ENCODE measurements around the gene CYP1B1. TPM values are rescaled to one million over a fixed set of nuclear protein-coding genes. Genes with fewer than 3 reads are reported as not detected.

CYP1B1 gene
- total and polyA plus RNA-seq, 10 donors = 17.7 to 121 (median 58.1) TPM

- H3K27me3 ChIP-seq (replicated peaks in 1 of 7) = peaks cover 0 to 68% (median 3%) of the 10 kb centered on the region in 7 donors
- DNase-seq = no peak
- no peak for TF ChIP-seq POLR2AphosphoS5 (IDR thresholded peaks at IDR 0.05)
- no peak for TF ChIP-seq CTCF (IDR thresholded peaks at IDR 0.05 in 8 of 11, conservative IDR thresholded peaks at IDR 0.05 in 3 of 11)
- TF ChIP-seq POLR2A (IDR thresholded peaks at IDR 0.05) = no peak
- no peaks in the 10 kb centered on the region for H3K36me3 ChIP-seq
- peak overlapping the region in 4 of 8 donors; percentile 1 to 47 (median 16) for H3K4me3 ChIP-seq
- peaks cover 16 to 50% (median 29%) of the 10 kb centered on the region in 6 donors for H3K4me1 ChIP-seq
- peak overlapping the region in 7 of 8 donors; percentile 20 to 69 (median 46) for H3K27ac ChIP-seq
- peaks cover 0 to 6% (median 0%) of the 10 kb centered on the region in 8 donors for H3K9me3 ChIP-seq
- WGBS, 5 donors = 2 to 12% (median 8%) methylated on average over 11 of the region's 11 CpGs
- intact Hi-C loops (cut with DNase I; ENCODE audit: low total_unique reads) = no loop called here
Observed at GRCh38 chr2:38098421-38099098, 22.6 kb upstream of the CYP1B1 start.

GRCh38 chr2:38097988-38098385, 22.0 kb upstream of the CYP1B1 start:
- Histone ChIP-seq H3K27me3 (replicated peaks in 1 of 7) (peaks cover 0 to 68% (median 3%) of the 10 kb centered on the region in 7 donors), H3K4me1 (peaks cover 16 to 50% (median 29%) of the 10 kb centered on the region in 6 donors), H3K36me3 (no peaks in the 10 kb centered on the region), H3K27ac (peak overlapping the region in 6 of 8 donors; percentile 37 to 69 (median 52)), H3K9me3 (peaks cover 0 to 1% (median 0%) of the 10 kb centered on the region in 8 donors), H3K4me3 (peak overlapping the region in 2 of 8 donors; percentile 14 to 47)
- intact Hi-C loops (cut with DNase I; ENCODE audit: low total_unique reads) = no loop called here
- DNase-seq = no peak
- TF ChIP-seq POLR2AphosphoS5 (IDR thresholded peaks at IDR 0.05) (no peak), CTCF (IDR thresholded peaks at IDR 0.05 in 8 of 11, conservative IDR thresholded peaks at IDR 0.05 in 3 of 11) (no peak), POLR2A (IDR thresholded peaks at IDR 0.05) (no peak)
- 50 to 70% (median 61%) methylated on average over 4 of the region's 4 CpGs for WGBS, 5 donors

- Histone ChIP-seq H3K4me1 (peaks cover 16 to 55% (median 31%) of the 10 kb centered on the region in 6 donors), H3K27ac (peak overlapping the region in 6 of 8 donors; percentile 15 to 69 (median 42)), H3K36me3 (no peaks in the 10 kb centered on the region), H3K4me3 (no peak overlapping the region), H3K27me3 (replicated peaks in 1 of 7) (peaks cover 0 to 68% (median 3%) of the 10 kb centered on the region in 7 donors), H3K9me3 (no peaks in the 10 kb centered on the region)
- DNase-seq = no peak
- WGBS, 5 donors = 60 to 84% (median 74%) methylated on average over 2 of the region's 2 CpGs
- intact Hi-C loops (cut with DNase I; ENCODE audit: low total_unique reads) = no loop called here
- TF ChIP-seq POLR2AphosphoS5 (IDR thresholded peaks at IDR 0.05) (no peak), POLR2A (IDR thresholded peaks at IDR 0.05) (no peak), CTCF (IDR thresholded peaks at IDR 0.05 in 8 of 11, conservative IDR thresholded peaks at IDR 0.05 in 3 of 11) (no peak)
Observed at GRCh38 chr2:38097258-38097987, 21.5 kb upstream of the CYP1B1 start.

All from spleen (tissue), 11 donors.